ENCODE results near the gene FEZ2.
"Not testable (repeated sequence)": the region's sequence is repeated elsewhere in the genome, so short reads cannot be mapped to it uniquely, and the experiment has no call there.

FEZ2 gene, protein sequence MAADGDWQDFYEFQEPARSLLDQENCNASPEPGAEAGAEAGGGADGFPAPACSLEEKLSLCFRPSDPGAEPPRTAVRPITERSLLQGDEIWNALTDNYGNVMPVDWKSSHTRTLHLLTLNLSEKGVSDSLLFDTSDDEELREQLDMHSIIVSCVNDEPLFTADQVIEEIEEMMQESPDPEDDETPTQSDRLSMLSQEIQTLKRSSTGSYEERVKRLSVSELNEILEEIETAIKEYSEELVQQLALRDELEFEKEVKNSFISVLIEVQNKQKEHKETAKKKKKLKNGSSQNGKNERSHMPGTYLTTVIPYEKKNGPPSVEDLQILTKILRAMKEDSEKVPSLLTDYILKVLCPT

DNA sequence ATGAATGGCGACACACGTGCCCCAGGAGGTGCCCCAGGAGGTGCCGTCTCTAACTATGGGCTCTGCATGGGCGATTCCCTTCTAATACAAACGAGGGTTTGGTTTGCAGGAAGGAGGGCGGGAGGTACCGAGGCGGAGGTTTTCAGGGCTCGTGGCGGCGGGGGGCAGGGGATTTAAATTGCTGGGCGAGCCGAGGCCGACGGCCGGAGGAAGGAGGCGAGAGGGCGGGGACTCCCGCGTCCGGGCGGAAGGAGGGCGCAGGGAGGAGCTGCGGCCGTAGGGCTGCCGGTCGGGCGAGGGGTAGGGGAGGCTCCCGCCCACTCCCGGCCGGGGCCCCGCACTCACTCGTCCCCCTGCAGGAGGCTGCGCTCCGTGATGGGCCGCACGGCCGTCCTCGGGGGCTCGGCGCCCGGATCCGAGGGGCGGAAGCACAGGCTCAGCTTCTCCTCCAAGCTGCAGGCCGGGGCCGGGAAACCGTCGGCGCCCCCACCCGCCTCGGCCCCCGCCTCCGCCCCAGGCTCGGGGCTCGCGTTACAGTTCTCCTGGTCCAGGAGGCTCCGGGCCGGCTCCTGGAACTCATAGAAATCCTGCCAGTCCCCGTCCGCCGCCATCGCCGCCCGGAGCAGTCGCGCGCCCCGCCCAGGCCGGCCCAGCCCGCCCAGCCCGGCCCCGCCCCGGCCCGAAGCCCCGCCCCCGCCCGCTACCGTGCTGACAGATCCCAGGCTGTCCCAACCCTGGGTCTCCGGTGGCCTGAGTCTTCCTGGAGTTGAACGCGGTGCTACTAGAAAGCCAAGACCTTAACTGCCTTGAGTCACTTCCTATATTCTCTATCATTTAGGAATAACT, at the start of gene FEZ2:
Gene FEZ2 (minus strand): TSS at position 637 of the 846 bp plus-strand sequence. CDS start 26 bp downstream, at position 611.
- DNase-seq, result peak; percentile 65

DNA sequence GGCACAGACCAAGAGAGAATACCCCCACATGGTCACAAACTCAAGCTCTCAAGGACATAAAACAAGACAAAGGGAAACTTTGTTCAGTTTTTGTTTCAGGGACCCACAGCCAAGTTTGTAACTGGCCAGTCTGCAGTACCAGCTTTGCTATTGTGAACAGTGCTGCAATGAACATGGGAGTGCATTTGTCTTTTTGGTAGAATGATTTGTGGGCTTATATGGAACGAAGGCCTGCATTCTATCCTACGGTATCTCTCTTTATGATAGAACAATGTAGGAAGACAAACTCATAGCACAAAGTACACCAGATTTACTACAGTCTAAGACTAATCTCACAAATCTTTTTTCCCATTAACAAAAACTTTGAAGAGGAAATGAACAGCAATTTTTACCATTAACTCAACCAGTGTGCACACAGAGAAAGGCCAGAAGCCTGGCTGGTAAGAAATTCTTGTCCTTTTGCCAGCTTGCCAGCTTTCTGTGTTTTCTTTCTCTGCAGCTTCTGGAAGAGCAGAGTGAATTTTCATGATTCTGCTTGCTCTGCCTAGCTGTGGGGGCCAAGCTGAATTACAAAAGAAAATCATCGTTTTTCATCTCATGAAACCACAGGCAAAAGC, 37.1 kb upstream of the FEZ2 start:
- DNase-seq, result no peak

DNA sequence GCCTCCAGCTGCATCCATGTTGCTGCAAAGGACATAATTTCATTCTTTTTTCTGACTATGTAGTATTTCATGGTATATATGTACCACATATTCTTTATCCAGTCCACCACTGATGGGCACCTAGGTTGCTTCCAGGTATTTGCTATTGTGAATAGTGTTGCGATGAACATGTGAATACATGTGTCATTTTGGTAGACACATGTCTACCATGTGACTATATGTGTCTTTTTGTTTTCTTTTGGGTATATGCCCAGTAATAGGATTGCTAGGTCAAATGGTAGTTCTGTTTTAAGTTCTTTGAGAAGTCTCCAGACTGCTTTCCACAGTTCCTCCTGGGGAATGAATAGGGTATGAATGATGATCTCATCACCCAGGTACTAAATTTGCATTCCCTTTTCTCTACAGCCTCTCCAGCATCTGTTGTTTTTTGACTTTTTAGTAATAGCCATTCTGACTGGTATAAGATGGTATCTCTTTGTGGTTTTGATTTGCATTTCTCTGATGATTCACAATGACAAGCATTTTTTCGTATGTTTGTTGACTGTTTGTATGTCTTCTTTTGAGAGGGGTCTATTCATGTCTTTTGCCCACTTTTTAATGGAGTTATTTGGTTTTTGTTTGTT, 35.6 kb upstream of the FEZ2 start:
- no peak for DNase-seq

GRCh38 chr2:36626756-36627155, 28.8 kb upstream of the FEZ2 start:
- DNase-seq, result no peak

- DNase-seq, result no peak
Measured at GRCh38 chr2:36626071-36626470, 28.1 kb upstream of the FEZ2 start.

DNA sequence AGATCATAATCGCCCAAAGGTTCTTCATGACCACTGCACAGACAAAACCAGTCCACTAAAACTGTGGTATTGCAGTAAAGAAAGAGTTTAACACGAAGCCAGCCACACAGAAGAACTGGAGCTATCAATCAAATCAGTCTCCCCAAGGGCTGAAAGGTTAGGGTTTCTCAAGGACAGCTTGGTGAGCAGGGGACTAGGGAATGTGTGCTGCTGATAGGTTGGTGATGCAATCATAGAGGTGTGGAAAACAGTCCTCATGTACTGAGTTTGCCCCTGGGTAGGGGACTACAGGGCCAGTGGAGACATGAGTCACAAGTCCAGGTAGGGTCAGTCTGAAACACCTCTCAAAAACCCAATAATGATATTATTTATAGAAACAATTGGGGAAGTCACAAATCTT, 27.3 kb upstream of the FEZ2 start:
- no peak for DNase-seq

- no peak for DNase-seq
Measured at GRCh38 chr2:36620321-36620720, 22.4 kb upstream of the FEZ2 start.

GRCh38 chr2:36618381-36618780, 20.4 kb upstream of the FEZ2 start:
- DNase-seq, result peak; percentile 75

- DNase-seq, result no peak
Measured at GRCh38 chr2:36616947-36617346, 19.0 kb upstream of the FEZ2 start.

- DNase-seq, result no peak
Measured at GRCh38 chr2:36615222-36615621, 17.3 kb upstream of the FEZ2 start.

GRCh38 chr2:36613801-36614200, 15.8 kb upstream of the FEZ2 start:
- no peak for DNase-seq

DNA sequence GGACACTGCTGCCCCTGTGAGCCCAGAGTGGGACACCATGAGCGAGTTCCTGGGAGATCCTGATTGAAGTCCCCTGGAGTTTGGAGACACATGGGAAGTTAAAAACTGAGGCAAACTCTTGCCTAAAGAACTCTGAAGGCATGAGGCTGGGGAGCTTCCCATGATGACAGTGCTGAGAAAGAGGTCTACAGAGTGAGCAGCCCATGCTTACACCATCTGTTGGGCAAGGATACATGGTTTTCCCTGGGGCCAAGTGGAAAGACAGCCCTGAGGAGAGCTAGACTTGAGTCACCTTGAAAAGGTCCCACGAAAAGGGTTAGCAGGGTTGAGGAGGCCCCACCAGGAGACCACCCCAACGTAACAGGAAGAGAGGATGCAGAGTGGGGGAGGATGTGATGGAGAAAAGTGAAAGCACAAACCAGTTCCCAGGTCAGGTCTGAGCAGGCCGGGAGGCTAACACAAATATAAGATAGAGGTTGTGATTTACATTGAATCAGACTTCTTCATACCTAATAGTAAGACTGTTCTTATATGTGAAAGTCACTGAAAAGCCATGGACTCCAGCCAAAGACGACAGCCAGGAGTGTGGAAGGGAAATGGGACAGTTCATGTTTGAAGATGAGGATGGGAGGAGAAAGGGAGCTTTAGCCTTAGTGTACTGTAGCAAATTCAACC, 13.5 kb upstream of the FEZ2 start:
- DNase-seq, result no peak

DNA sequence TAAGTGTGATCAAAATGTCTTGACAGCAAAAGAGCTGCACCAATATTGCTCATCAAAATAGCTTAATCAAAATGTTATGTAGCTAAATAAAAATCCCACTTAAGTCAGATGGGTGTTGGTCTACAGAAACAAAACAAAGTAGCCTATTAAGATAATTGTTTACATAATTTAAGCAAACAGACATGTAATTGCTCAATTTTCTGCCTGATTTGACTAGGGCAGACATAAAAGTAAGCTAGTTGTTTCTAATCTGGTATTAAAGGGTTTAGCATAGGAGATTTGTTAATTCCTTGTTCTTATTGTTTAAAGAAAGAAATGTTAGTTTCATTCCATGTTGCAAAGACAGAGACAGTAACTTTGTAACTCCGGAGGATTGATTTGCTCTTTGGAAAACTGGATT, 11.5 kb upstream of the FEZ2 start:
- no peak for DNase-seq

DNA sequence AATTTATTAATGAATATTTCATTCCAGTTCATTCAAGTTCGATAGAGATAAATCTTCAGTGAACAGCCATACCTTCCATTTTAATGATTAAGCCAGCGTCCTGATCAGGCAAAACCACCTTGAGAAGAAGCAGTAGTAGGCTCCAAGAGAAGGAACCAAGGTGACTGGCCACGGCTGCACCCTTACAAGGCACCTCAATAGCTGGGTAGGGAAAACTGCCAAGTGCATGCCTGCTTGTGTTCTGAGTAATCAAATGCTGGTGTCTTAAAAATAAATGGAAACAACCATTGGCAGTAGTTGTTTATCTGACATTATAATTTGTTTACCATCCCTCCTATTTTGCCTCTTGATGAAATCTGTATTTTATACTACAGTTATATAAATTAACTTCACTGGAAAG, 10.0 kb upstream of the FEZ2 start:
- DNase-seq, result no peak

DNA sequence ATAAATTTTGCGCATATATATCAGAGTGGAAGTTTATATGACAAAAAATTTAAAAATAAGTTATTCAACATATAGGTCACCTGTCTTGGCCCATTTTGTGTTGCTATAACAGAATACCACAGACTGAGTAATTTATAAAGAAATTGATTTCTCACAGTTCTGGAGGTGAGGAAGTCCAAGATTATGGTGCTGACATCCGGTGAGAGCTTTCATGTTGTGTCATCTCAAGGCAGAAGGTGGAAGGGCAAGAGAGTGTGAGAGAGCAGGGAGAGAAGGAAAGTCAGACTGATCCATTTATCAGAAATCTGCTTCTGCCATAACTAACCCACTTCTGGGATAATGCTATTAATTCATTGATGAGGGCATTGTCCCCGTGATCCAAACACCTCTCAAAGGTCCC, 9.0 kb upstream of the FEZ2 start:
- DNase-seq, result no peak

DNA sequence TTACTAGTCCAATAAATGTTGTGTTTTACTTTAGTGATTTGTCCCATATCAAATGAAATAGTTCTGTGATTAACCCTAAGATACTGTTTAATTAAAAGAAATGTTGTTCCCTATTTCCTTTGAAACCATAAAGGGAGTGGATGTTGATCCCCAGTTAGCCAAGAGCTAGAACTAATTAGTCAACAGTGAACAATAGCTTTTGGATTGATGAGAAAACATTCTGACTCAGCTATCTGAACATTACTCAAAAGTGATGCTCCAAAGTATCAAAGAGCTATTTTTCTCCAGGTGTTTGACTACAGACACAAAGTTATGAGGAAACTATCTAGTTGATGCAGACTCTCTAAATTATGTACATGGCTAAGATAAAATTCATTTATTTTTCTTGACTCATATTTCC, 7.3 kb upstream of the FEZ2 start:
- DNase-seq, result no peak

DNA sequence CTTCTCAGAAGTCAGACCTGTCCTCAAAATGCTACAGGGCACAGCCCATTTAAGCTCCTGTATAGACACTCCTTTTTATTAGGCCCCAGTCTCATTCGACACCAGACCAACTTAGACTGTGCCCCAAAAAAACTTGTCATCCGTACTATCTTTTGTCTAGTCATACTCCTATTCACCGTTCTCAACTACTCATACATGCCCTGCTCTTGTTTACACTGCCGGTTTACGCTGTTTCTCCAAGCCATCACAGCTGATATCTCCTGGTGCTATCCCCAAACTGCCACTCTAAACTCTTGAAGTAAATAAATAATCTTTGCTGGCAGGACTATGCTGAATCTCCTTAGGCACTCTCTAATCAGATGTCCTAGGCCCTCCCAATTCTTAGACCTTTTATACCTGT, 5.7 kb upstream of the FEZ2 start:
- not testable (repeated sequence) for DNase-seq

GRCh38 chr2:36597003-36597531, 901 bp downstream of the FEZ2 start:
- no peak for DNase-seq

- no peak for DNase-seq
Measured at GRCh38 chr2:36596397-36596796, 1.6 kb downstream of the FEZ2 start.

DNA sequence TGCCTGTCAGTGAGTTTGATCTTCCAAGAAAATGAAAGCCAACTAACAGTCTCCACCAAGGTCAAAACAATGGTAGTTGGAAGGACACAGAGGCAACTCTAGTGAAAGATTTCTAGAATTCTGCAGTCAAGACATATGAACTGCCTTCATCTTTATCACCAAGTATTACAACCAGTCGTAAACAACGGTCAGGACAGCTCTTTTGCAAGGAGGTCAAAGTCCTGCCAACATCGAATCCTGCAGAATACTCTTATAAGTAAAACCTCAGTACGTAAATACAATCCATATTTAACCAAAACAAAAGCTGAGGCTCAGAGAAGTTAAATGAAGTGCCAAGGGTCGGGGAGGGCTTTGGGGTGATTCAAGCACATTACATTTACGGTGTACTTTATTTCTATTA, 3.1 kb downstream of the FEZ2 start:
- DNase-seq, result no peak

DNA sequence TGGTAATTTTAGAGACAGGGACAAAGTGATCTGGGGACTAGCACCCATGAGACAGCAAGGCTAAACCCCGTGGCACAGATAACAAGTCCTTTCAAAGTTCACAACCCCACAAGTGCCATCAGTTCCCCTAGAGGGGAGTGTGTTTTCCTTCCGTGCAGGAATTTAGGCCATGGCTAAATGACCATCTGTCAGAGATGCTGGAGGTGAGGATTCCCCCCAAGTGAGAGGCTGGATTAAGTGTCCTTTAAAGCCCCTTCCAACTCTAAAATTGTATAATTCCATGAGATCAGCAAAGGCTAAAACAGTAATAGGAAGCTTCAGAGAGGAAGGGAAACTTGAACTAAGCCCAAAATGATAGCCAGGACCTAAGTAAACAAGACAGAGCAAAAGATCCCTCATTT, 8.7 kb downstream of the FEZ2 start:
- no peak for DNase-seq

- DNase-seq, result no peak
Measured at GRCh38 chr2:36587556-36587955, 10.4 kb downstream of the FEZ2 start.

- no peak for DNase-seq
Measured at GRCh38 chr2:36587101-36587500, 10.9 kb downstream of the FEZ2 start.
